Mesendoderm (in vitro differentiated cells): ENCODE measurements around the gene PPP1R13L.

Source experiments
- DNase-seq: peaks from one replicate; pipeline ENCODE4 v3.0.0; 2013
- H2AK5ac ChIP-seq: 2 replicates; pipeline ENCODE4 v1.6.1; 2013; ENCODE audit warnings: low read length, inconsistent platforms
- H2BK120ac ChIP-seq: 2 replicates; pipeline ENCODE4 v1.6.1; 2013; ENCODE audit warnings: low read depth, mild to moderate bottlenecking, low read length, moderate library complexity, mixed read lengths
- H2BK15ac ChIP-seq: replicated peaks from 2 replicates; pipeline ENCODE4 v1.6.1; 2013; ENCODE audit warnings: low read depth, mild to moderate bottlenecking, moderate library complexity
- H2BK5ac ChIP-seq: 2 replicates; pipeline ENCODE4 v1.6.1; 2013; ENCODE audit warnings: low read length, inconsistent platforms
- H3K18ac ChIP-seq: 2 replicates; pipeline ENCODE4 v1.6.1; 2013; ENCODE audit warnings: mild to moderate bottlenecking, low read length, mixed read lengths
- H3K23ac ChIP-seq: one replicate; pipeline ENCODE4 v1.6.1; 2013; ENCODE audit warnings: low read length
- H3K27ac ChIP-seq: 2 replicates; pipeline ENCODE4 v1.5.1; 2013; ENCODE audit warnings: low read depth, mild to moderate bottlenecking, inconsistent platforms, low read length, moderate library complexity
- H3K27me3 ChIP-seq: 2 replicates; pipeline ENCODE4 v1.6.1; 2013; ENCODE audit warnings: low read length, control low read depth, mild to moderate bottlenecking, inconsistent platforms; ENCODE audit not compliant: insufficient read depth, poor library complexity
- H3K36me3 ChIP-seq: 2 replicates; pipeline ENCODE4 v1.6.1; 2013; ENCODE audit warnings: low read length, inconsistent platforms; ENCODE audit not compliant: control insufficient read depth, insufficient read depth
- H3K4ac ChIP-seq: one replicate; pipeline ENCODE4 v1.6.1; 2013; ENCODE audit warnings: low read depth, mild to moderate bottlenecking, low read length, moderate library complexity
- H3K4me1 ChIP-seq: 2 replicates; pipeline ENCODE4 v1.6.1; 2013; ENCODE audit warnings: low read depth, low read length, inconsistent platforms; ENCODE audit not compliant: control insufficient read depth
- H3K4me2 ChIP-seq: 2 replicates; pipeline ENCODE4 v1.6.1; 2013; ENCODE audit warnings: low read length
- H3K4me3 ChIP-seq: 2 replicates; pipeline ENCODE4 v1.5.1; 2013; ENCODE audit warnings: mild to moderate bottlenecking, low read length
- H3K56ac ChIP-seq: one replicate; pipeline ENCODE4 v1.6.1; 2013; ENCODE audit warnings: low read length
- H3K79me1 ChIP-seq: 2 replicates; pipeline ENCODE4 v1.6.1; 2013; ENCODE audit warnings: low read length, inconsistent platforms
- H3K79me2 ChIP-seq: 2 replicates; pipeline ENCODE4 v1.6.1; 2013; ENCODE audit warnings: mild to moderate bottlenecking, low read length; ENCODE audit not compliant: control insufficient read depth, insufficient read depth
- H3K9ac ChIP-seq: 2 replicates; pipeline ENCODE4 v1.6.1; 2013; ENCODE audit warnings: low read length, inconsistent platforms
- H4K5ac ChIP-seq: one replicate; pipeline ENCODE4 v1.6.1; 2013; ENCODE audit warnings: low read length
- H4K8ac ChIP-seq: one replicate; pipeline ENCODE4 v1.6.1; 2013; ENCODE audit warnings: low read depth, mild to moderate bottlenecking, control low read depth, low read length, moderate library complexity
- WGBS: extraction: QIAGEN DNeasy Blood & Tissue Kit; methylation state at CpG from one replicate; pipeline ENCODE4 v1.1.7; 2013; ENCODE audit warnings: low lambda C conversion rate, missing lambda C conversion rate; ENCODE audit not compliant: insufficient coverage; ENCODE audit errors: extremely low coverage; 5-methylcytosine and 5-hydroxymethylcytosine counted together

PPP1R13L gene

DNA sequence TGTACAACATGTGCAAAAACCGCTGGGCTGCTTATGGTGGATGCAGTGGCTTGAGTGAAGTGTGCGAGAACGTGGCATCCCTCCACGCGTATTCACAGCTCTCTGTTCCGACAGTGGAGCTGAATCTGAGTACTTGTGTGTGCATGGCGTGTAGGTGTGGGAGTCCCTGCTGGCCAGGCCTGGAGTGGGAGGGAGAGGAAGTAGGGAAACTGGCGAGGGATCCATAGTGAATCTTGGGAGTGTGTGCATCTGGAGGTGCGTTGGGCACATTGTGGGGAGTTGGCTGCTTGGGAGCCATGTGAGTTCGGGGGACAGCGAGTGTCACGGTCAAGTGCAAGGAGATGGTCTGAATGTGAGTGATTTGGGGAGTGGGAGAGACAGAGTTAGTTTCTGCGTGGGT lies 62.0 kb downstream of the PPP1R13L start:
- no peak overlapping the region for H3K4me2 ChIP-seq
- no peak overlapping the region for H3K9ac ChIP-seq
- no peaks in the 10 kb centered on the region for H3K79me1 ChIP-seq
- H3K23ac ChIP-seq: peak overlapping the region; percentile 80
- no peak overlapping the region for H2AK5ac ChIP-seq
- no peak overlapping the region for H2BK120ac ChIP-seq
- no peak overlapping the region for H2BK5ac ChIP-seq
- H3K27me3 ChIP-seq: no peaks in the 10 kb centered on the region
- no peaks in the 10 kb centered on the region for H3K4me1 ChIP-seq
- WGBS: no CpG with 5 or more reads among the region's 13 CpGs
- H3K79me2 ChIP-seq: no peaks in the 10 kb centered on the region
- no peaks in the 10 kb centered on the region for H3K36me3 ChIP-seq
- no peak overlapping the region for H2BK15ac ChIP-seq
- no peak overlapping the region for H3K4me3 ChIP-seq
- H3K4ac ChIP-seq: no peak overlapping the region
- DNase-seq: no peak
- H3K18ac ChIP-seq: no peak overlapping the region
- no peak overlapping the region for H3K27ac ChIP-seq
- no peak overlapping the region for H4K8ac ChIP-seq
- H3K56ac ChIP-seq: no peak overlapping the region
- H4K5ac ChIP-seq: no peak overlapping the region

DNA sequence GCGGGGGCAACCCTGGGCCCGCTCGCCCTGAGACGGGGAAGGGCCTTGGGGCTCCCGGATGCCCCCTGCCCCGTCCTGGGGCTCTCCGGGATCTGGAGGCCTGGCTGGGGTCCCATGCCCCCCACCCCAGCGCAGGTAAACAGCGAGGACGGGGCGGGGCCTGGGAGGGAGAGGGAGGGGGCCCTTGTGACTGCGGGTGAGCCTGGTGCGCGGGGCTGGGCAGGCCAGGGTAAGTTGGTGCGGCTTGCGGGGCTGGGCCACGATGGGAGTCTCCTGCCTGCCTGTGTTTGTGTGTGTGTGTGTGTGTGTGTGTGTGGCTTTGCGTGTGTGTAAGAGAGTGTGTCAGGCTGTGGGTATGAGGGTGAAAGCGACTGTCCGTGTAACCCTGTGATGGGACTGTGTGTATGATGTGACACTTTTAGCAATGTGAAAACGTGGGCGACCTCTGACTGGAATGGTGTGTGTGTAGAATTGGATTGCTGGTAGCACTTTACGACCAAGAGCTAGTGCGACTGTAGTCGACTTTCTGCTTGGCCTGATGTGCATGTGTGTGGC lies 63.9 kb downstream of the PPP1R13L start:
- H3K4ac ChIP-seq: no peak overlapping the region
- H3K4me1 ChIP-seq: no peaks in the 10 kb centered on the region
- H3K4me3 ChIP-seq: peak overlapping the region; percentile 23
- H4K8ac ChIP-seq: no peak overlapping the region
- no peaks in the 10 kb centered on the region for H3K27me3 ChIP-seq
- WGBS: no CpG with 5 or more reads among the region's 25 CpGs
- peak overlapping the region; percentile 56 for H3K56ac ChIP-seq
- H3K27ac ChIP-seq: no peak overlapping the region
- no peak overlapping the region for H3K18ac ChIP-seq
- H3K36me3 ChIP-seq: no peaks in the 10 kb centered on the region
- H2BK15ac ChIP-seq: no peak overlapping the region
- peak overlapping the region; percentile 54 for H3K9ac ChIP-seq
- H3K79me2 ChIP-seq: no peaks in the 10 kb centered on the region
- H2BK5ac ChIP-seq: no peak overlapping the region
- peak overlapping the region; percentile 36 for H3K4me2 ChIP-seq
- no peak overlapping the region for H2AK5ac ChIP-seq
- H2BK120ac ChIP-seq: no peak overlapping the region
- no peak overlapping the region for H3K23ac ChIP-seq
- no peak overlapping the region for H4K5ac ChIP-seq
- H3K79me1 ChIP-seq: no peaks in the 10 kb centered on the region
- DNase-seq: peak; percentile 24

DNA sequence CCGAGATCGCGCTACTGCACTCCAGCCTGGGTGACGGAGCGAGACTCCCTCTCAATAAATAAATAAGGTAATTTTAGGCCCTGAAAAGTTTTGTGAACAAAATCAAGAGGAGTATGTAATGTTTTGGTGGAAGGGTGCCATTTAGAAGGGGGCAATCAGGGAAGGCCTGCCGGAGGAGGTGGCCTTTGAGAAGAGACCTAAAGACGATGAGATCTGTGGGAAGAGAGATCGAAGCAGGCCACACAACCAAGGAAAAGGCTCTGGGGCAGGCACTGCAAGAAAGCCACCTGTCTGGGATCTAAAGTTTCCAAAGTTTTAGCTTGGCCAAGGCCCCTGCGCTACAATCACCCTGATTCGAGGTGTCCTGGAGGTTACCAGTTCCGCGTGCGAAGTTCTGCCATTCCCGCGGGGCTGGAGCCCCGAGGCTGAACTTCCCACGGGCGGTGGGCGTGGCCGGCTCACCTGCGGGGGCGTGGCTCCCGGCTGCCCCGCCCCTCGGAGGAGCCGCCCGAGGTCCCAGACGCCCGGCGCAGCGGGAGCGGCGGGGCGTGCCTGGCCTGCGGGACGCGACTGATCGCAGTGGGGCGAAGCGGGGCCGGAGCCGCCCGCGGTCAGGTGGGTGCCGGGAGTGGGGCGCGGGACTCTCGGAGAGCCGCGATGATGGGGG lies 64.5 kb downstream of the PPP1R13L start, which contains the start of gene KLC3:
Gene KLC3, plus strand, starts transcription at position 519 of the 667 bp plus-strand sequence. CDS start 4,792 bp downstream, outside the sequence.
- H2AK5ac ChIP-seq: no peak within 1 kb of the TSS
- no peaks in the 10 kb centered on the region for H3K27me3 ChIP-seq
- no CpG with 5 or more reads among the region's 50 CpGs for WGBS

DNA sequence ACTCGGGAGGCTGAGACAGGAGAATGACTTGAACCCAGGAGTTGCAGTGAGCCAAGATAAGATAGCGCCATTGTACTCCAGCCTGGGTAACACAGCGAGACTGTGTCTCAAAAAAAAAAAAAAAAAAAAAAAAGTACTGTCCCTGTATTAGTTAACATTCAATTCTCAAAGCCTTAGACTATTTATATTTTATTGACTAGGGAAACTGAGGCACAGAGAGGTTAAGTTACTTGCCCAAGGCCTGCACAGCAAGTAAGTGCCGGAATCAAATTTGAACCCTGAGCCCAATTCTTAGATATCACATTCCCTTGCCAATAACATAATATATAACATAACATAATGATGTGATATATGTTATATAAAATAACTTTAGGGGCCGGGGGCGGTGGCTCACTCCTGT lies 65.2 kb downstream of the PPP1R13L start:
- no CpG with 5 or more reads among the region's 6 CpGs for WGBS
- Histone ChIP-seq H3K18ac (no peak overlapping the region), H3K79me1 (no peaks in the 10 kb centered on the region), H4K8ac (no peak overlapping the region), H3K4me2 (no peak overlapping the region), H3K4me3 (no peak overlapping the region), H3K27me3 (no peaks in the 10 kb centered on the region), H3K56ac (no peak overlapping the region), H3K79me2 (no peaks in the 10 kb centered on the region), H3K4ac (no peak overlapping the region), H3K9ac (no peak overlapping the region), H2BK5ac (no peak overlapping the region), H2BK120ac (no peak overlapping the region), H2BK15ac (no peak overlapping the region), H3K27ac (no peak overlapping the region), H3K36me3 (no peaks in the 10 kb centered on the region), H2AK5ac (no peak overlapping the region), H4K5ac (no peak overlapping the region), H3K4me1 (no peaks in the 10 kb centered on the region), H3K23ac (no peak overlapping the region)
- DNase-seq: no peak

More for the DNA sequence above, 64.5 kb downstream of the PPP1R13L start, which contains the start of gene KLC3:
- no peak within 1 kb of the TSS for H3K23ac ChIP-seq
- H2BK15ac ChIP-seq: no peak within 1 kb of the TSS
- peak; percentile 43 for DNase-seq
- H3K56ac ChIP-seq: peak within 1 kb of the TSS; percentile 56
- H3K27ac ChIP-seq: no peak within 1 kb of the TSS
- H3K4me1 ChIP-seq: no peaks in the 10 kb centered on the region
- H2BK120ac ChIP-seq: no peak within 1 kb of the TSS
- no peak within 1 kb of the TSS for H3K4ac ChIP-seq
- peak within 1 kb of the TSS; percentile 36 for H3K4me2 ChIP-seq
- peak within 1 kb of the TSS; percentile 23 for H3K4me3 ChIP-seq
- H3K79me1 ChIP-seq: no peaks in the 10 kb centered on the region
- no peak within 1 kb of the TSS for H4K5ac ChIP-seq
- H3K79me2 ChIP-seq: no peaks in the 10 kb centered on the region
- no peak within 1 kb of the TSS for H4K8ac ChIP-seq
- no peak within 1 kb of the TSS for H2BK5ac ChIP-seq
- no peaks in the 10 kb centered on the region for H3K36me3 ChIP-seq
- H3K18ac ChIP-seq: no peak within 1 kb of the TSS
- H3K9ac ChIP-seq: peak within 1 kb of the TSS; percentile 54

DNA sequence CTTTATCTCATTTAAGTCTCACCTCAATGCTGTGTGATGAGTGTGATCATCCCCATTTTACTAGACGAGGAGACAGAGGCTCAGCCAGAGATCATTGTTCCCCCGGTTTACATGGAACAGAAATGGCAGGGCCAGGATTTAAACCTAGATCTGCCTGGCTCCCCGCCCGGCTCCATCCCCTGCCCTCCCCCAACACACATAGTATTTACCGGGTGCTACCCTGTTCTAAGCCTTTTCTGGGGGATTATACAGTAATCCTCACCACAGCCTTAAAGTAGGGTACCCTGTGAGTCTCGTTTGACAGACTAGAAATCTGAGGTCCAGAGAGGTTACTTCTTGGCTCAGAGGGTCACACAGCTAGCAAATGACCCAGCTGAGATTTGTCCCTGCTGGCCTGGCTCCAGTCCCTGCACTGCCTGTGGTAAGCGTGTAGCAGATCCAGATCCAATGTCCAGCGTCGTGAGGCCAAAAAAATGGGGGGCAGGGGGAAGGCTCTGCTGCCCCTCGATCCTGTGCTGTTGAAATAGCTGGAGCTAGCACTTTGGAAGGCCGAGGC lies 68.1 kb downstream of the PPP1R13L start:
- WGBS: no CpG with 5 or more reads among the region's 11 CpGs

More for the DNA sequence above, 68.1 kb downstream of the PPP1R13L start:
- H3K27ac ChIP-seq: no peak overlapping the region
- no peak overlapping the region for H3K9ac ChIP-seq
- no peak overlapping the region for H2BK5ac ChIP-seq
- H3K56ac ChIP-seq: no peak overlapping the region
- H3K79me2 ChIP-seq: no peaks in the 10 kb centered on the region
- no peak for DNase-seq
- no peak overlapping the region for H3K4me3 ChIP-seq
- H4K5ac ChIP-seq: no peak overlapping the region
- no peak overlapping the region for H3K23ac ChIP-seq
- H3K4ac ChIP-seq: no peak overlapping the region
- H3K36me3 ChIP-seq: no peaks in the 10 kb centered on the region
- no peak overlapping the region for H2BK15ac ChIP-seq
- no peak overlapping the region for H3K4me2 ChIP-seq
- H4K8ac ChIP-seq: no peak overlapping the region
- no peak overlapping the region for H2AK5ac ChIP-seq
- no peak overlapping the region for H3K18ac ChIP-seq
- H3K79me1 ChIP-seq: no peaks in the 10 kb centered on the region
- H2BK120ac ChIP-seq: no peak overlapping the region
- no peaks in the 10 kb centered on the region for H3K4me1 ChIP-seq
- no peaks in the 10 kb centered on the region for H3K27me3 ChIP-seq
